GM18868 (cell line): ENCODE results near the gene RBM22.
A peak's percentile ranks its signal among the peaks of the same experiment; 100 is the strongest.

Source experiments
- ATAC-seq: cut with Tn5 transposase; IDR thresholded peaks from one replicate; pipeline ENCODE4 v1.9.1; 2021; ENCODE audit warnings: mild to moderate bottlenecking, moderate library complexity; ENCODE audit not compliant: unreplicated experiment

RBM22 gene

DNA sequence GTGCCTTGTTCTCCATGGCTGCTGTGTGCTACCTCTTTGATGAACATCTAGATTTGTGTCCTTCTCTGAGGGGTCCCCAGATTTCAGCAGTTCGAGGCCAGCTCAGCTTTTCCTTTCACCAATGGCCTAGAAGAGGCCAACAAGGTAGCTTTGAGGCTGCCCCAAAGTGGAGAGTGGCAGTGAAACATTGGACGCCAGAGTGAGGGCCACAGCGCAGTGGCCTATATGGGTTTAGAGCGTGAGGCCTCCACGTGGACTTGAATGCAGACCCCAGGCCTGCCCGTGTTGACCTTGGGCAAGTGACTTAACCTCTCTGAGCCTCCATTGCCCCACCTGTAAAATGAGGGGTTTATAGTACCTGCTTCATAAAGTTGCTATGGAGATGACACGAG, 28.0 kb downstream of the RBM22 start:
- ATAC-seq: no peak

DNA sequence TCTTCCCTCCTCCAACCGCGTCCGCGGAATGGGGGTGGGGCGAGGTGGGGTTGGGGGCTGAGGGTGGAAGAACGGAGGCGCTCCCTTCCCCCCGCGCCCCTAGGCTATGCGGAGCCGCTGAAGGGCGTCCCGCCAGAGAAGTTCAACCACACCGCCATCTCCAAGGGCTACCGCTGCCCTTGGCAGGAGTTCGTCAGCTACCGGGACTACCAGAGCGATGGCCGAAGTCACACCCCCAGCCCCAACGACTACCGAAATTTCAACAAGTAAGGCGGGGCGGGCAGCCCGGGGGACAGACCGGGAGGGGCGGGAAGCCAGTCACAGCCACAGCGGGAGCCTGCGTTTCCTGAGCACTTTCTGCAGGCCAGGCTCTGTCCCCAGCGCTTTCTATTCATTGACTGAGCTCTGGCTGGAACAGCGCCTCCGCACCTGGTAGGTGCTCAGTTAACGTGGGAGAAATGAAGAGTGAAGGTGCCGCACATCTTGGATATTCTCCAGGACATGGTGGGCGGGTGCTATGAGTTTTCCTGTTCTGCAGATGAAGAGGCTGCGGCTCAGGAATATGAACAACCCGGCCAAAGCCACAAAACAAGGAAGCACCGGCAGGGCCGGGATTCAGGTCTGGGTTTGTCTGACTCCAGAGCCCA, 28.5 kb downstream of the RBM22 start:
- ATAC-seq: no peak

DNA sequence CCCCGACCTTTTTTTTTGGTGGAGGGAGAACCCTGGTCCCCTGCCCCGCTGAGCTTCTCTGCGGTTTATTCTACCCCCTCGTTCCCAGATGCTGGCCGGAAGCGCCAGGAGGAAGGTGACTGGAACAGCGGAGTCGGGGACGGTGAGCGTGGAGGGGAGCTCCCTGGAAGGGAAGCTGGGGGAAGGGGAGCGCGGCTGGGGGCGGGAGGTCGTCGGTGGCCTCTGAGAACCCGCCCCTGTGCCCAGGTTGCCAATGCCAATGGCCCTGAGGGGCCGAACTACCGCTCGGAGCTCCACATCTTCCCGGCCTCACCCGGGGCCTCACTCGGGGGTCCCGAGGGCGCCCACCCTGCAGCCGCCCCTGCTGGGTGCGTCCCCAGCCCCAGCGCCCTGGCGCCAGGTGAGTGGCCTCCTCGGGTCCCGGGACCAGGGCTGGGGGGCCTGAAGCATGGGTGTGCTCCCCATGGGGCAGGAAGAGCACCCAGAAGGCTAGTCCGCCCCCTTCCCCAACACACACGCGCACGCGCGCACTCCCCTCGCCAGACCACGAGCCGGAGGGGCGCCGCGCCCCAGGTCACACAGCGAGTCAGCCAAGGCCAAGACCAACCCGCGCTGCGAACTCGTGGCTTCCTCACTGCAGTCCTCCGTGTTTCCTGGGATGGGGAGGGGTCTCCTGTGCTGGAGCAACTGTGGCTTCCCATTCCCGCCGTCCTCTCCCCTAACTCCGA, 29.2 kb downstream of the RBM22 start:
- no peak for ATAC-seq

DNA sequence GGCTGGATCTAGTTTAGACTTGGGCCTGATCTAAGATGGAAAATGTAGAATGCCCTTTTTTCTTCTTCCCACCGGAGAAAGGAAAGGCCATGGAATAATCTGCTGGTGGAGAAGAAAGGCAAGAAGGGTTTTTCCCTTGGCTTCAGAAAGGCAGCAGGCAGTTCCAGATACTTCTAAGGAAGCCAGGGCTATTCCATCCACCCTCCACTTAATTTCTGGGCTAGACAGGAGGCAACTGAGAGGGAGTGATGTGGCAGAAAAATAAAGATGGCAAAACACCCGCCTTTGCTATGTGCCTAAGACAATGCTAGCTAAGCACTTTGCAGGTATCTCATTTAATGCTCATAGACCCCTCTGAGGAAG, 29.9 kb downstream of the RBM22 start:
- no peak for ATAC-seq

DNA sequence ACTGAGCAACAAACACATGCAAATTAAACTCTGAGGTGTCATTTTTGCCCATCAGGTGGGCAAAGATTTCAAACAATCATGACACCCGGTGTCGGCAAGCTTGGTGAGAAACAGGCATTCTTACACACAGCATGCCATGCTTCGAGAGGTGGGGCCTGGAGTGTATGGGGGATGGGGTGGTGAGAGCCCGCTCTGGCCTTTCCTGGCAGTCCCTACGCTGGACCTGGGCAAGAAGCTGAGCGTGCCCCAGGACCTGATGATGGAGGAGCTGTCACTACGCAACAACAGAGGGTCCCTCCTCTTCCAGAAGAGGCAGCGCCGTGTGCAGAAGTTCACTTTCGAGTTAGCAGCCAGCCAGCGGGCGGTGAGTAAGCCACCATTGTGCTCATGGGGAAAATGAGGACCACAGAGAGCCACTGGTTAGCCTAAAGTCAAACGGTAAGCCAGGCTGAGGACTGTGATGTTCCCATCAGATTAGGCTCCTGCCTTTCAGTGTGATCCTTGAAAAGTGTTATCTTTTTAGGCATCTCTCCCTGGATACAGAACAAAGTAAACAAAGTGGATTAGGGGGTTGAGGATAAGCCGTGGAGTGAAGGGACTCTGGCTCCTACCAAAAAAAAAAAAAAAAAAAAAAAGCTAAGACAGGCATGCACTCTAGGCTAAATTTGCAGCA, 30.5 kb downstream of the RBM22 start:
- no peak for ATAC-seq

DNA sequence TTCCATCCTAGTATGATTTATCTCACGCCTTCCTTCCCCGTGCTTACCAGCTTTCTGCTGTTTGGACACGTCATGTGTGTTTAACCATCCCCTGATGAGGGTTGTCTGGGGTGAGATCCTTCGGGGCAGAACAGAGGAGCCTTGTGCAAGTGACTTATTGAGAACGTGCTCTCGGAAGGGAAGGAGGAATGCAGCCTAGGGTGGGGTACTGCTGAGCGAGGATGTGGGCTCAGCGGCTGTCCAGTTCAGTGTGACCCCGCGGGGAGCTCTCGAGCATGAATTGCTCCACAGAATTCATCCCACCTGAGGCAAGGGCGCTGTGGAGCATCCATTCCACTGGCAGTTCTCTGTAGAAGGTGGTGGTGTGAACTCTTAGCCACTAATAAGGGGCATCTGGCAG, 35.8 kb downstream of the RBM22 start:
- ATAC-seq: no peak

DNA sequence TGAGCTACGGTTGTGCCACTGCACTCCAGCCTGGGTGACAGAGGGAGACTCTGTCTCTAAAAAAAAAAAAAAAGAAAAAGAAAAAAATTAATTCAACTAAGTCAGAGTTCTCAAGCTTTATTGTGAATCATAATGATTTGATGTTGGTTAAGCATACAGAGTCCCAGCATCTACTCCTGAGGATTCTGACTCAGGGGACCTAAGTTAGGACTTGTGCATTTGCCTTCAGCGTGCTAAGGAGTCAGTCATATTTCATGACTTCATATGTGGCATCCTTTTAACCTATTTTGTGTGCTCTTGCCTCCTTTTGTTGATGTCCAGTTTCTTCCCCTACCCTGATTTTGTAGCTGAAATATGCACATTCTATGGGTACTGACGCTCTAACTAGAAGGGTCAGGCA, 36.9 kb downstream of the RBM22 start:
- no peak for ATAC-seq

DNA sequence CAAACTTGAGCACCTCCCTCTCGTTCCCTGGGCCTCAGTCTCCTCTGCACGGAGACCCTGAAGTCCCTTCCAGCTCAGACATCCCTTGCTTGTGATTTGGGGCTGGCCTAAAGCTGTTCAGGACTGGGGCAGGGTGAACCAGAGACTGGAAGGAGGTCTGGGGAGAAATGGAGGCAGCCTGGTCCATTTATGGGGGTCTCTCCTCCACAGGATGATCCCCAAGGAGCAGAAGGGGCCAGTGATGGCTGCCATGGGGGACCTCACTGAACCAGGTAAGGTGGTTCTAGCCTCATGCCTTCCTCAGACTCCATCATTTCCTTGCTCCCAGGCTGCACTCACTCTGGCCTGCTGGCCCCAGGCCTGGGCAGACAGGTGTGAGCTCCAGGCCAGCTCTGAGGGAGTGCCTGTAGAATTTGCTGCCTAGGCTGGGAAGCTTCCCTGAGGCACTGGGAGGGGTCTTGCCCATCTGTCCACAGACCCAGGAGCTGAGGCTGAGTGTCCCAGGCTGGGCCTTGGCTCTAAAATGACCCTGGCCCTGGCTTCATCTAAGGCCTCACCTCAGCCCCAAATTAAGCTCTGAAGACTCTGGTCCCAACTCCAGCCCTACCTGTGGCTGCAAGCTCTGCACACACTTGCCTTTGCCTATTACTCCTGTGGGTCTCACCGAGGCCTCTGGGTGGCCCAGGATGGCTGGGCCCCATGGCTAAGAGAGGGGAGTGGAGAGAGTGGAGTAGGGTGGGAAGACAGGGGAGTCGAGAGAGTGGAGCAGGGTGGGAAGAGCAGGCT, 37.9 kb downstream of the RBM22 start:
- no peak for ATAC-seq

DNA sequence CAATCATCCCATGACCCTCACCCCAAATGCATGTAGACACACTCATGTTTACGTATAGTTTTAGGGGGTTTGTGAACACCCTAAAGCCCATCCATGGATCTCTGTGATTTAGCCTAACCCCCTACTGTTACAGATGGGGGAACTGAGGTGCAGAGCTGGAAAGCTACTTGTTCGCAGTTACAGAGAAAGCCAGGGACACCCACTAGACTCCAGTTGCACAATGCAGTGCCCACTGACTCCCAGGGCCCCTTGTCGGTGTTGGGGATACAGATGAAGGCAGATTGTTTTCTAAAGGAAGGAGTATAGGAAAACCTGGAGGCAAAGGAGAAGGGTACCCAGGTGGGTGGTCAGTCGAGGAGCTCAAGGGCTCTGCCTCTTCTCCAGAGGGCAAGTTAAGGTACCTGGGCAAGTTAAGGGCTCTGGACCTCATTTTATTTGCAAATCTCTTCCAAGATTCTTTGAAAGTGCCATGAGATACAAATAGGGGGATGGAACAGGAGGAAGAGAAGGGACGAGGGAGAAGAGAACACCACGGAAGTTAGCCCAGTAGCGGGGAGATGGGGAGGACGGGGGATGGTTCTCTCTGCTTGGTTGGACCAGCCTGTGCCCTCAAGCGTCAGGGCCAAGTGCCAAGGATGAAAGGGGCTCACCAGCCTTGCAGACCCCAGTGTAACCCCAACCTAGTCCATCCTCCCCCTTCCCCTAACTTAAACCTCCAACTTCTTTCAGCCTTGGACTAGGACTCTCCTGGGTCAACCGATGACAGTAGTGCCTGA, 38.9 kb downstream of the RBM22 start:
- no peak for ATAC-seq

DNA sequence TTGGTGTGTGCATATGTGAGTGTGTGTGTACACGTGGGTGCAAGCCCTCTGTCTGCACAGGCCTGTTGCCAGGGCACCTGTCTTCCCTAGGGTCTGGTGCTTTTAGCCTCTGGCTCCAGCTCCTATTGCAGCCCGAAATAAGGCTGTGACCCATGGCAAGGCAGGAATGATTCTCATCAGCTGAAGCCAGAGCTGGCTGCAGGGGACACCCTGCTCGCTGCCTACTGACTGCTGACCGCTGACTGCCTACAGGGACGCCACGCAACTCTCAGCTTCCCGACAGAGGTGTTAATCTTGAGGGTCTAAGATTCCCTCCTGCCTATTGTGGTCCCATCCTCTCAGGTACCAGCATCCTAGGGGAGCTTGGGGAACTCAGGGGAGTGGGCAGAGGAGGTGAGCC, 39.8 kb downstream of the RBM22 start, which contains the start of gene MYOZ3:
Gene MYOZ3, plus strand, starts transcription at position 166 of the 400 bp plus-strand sequence. CDS start 1,691 bp downstream, outside the sequence.
- no peak for ATAC-seq

DNA sequence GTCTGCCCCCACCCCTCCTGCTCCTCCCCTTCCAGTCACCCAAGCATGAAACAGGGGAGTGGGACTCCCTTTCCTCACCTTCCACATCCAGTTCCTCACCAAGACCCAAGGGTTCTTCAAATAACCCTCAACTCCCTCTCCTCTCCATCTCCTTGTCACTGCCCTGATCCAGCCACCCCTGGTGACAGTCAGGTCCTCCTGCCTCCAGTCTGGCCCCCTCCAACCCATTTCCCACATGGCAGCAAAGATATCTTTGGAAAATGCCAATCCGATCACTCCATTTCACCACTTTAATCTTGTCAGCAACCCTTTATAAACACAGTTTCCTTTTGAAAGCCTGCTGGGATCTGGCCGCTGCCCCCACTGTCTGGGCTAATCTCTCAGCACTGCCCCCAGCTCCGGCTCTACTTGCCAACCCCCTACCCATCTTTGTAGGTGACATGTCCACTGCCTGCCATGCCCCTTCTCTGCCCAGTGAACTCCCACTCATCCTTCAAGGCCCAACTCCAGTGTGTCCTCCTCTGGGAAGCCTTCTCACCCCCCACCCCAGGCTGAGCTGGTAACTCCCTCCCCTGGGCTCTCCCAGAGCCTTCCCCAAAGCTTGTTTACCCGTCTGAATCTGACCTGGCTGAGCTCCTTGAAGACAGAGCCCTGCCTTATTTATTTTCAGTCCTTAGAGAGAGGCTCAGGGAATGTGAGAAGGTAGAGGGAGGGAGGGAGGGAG, 40.6 kb downstream of the RBM22 start:
- ATAC-seq: no peak

DNA sequence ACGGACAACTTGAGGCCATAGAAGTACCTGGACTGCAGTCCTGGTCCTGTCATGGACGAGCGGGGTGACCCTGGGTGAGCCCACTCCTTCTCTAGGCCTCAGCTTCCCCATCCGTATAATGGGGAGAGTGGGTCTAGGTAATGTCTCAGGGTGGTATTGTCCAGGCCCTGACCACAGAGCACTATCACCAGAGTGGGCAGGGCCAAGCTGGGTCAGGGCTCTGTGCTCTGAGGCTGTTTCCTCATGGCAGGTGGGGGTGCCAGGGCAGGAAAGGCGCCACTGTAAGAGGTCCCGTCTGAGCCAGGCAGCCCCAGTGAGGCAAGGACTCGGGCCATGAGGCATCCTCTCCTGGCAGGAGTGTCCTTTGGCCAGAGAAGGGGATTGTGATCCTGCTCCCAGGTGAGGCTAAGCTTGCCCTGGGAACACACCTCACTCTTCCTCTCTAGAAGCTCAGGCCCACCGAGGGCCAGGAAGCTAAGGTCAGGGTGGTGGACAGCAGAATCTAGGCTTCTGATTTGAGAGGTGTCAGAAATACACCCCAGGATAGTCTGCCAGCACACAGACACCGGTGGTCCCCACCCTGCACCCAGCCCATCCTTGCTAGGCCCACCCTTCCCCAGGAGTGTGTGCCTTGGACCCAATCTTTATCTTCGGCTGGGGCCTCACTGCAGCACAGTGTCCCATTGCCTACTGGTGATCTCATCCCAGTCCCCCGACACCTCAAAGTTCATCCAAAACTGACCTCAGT, 41.3 kb downstream of the RBM22 start:
- ATAC-seq: no peak

DNA sequence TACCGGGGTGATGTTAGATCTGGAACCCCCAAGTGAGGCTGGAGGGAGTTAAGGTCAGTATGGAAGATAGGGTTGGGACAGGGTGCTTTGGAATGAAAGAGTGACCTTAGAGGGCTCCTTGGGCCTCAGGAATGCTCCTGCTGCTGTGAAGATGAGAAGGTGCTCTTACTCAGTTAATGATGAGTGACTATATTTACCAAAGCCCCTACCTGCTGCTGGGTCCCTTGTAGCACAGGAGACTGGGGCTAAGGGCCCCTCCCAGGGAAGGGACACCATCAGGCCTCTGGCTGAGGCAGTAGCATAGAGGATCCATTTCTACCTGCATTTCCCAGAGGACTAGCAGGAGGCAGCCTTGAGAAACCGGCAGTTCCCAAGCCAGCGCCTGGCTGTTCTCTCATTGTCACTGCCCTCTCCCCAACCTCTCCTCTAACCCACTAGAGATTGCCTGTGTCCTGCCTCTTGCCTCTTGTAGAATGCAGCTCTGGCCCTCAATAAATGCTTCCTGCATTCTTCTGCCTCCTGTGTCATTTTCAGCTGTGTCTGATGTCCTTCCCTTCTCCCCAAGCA, 42.1 kb downstream of the RBM22 start:
- no peak for ATAC-seq

DNA sequence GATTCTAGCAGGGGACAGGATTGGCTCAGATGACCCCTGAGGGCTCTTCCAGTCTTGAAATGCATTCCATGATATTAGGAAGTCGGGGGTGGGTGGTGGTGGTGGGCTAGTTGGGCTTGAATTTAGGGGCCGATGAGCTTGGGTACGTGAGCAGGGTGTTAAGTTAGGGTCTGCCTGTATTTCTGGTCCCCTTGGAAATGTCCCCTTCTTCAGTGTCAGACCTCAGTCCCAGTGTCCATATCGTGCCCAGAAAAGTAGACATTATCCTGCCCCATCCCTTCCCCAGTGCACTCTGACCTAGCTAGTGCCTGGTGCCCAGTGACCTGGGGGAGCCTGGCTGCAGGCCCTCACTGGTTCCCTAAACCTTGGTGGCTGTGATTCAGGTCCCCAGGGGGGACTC, 42.7 kb downstream of the RBM22 start:
- no peak for ATAC-seq

DNA sequence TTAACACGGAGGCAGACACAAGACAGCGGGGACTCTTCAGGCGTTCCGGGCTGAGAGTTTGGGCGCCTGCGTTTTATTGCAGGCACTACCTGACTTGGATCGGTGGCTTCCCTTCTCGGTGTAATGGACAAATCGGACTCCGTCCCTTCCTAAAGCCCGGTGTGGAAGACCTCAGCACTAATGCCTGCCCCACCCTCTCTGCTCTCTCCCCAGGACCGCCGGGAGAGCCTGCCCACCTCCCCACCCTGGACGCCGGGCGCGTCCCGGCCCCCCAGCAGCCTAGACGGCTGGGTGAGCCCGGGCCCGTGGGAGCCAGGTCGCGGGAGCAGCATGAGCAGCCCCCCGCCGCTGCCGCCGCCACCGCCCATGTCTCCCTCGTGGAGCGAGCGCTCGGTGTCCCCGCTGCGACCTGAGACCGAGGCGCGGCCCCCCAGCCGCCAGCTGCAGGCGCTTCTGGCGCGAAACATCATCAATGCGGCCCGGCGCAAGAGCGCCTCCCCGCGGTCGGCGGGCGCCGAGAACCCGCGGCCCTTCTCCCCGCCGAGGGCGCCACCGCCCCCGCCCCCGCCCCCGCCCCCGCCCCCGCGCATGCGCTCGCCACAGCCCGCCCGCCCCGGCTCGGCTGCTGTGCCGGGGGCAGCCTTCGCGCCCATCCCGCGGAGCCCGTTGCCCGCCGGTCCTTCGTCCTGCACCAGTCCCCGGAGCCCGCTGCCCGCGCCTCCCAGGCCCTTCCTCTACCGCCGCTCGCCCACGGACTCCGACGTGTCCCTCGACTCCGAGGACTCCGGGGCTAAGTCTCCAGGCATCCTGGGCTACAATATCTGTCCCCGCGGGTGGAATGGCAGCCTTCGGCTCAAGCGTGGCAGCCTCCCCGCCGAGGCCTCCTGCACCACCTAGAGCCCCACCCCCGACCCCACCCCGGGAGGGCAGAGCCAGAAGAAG, 44.4 kb downstream of the RBM22 start:
- peak; percentile 68 for ATAC-seq

DNA sequence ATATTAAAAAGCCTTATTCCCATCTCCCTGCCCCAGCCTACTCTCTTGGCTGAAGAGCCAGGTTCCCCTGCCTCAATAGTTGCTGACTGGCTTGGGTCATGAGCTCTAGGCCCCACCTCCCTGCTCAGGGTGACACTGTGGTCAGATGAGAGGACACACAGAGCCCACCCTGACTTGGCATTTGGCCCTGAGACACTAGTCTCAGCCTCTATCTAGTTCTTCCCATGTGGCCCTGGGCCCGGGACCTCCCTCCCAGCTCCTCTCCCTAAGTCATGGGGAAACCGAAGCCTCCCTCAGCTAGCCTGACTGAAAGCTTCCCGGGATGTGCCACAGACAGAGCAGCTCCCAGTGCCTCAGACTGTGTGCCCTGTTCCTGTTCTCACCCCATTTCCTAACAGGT, 45.6 kb downstream of the RBM22 start:
- no peak for ATAC-seq

DNA sequence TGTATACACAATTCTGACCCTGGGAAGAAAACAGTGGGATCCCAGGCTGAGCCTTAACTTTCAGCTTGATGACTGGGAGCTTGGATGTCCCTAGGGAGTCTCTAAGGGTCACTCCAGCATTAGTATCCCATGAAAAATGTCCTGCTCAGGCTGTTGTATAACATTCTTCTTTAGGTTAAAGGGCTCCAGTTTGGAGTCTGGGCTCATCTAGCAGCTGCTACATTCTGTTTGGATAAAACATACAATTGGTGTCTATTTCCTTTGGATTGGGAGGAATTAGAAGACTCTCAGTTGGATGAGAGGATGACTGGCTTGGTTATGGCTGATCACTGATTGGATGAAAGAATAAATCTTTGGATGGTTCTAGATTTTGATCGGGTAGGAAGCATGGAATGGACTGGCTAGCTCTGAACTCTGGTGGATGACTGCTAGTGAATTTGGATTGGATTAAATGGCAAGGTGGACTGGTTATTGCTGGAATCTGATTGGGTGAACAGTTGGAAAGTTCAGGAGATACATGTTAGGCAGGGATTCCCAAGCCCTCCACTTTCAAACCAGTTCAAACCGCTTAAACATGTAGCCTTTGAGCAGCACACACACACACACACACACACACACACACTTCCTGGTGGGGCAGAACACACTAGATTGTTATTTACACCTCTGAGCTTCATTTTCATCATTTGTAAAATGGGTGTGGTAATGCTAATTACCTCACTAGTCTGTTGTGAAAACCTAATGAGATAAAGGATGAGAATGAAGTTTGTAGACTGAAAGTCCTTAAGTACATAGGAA, 46.9 kb downstream of the RBM22 start:
- ATAC-seq: no peak
